ENCODE data around the gene TXNRD2. TPM values are rescaled to one million over a fixed set of nuclear protein-coding genes. Genes with fewer than 3 reads are reported as not detected.

Gene TXNRD2
- total RNA-seq, 2 donors from 2014 or later: 4.6 to 33.0 TPM

DNA sequence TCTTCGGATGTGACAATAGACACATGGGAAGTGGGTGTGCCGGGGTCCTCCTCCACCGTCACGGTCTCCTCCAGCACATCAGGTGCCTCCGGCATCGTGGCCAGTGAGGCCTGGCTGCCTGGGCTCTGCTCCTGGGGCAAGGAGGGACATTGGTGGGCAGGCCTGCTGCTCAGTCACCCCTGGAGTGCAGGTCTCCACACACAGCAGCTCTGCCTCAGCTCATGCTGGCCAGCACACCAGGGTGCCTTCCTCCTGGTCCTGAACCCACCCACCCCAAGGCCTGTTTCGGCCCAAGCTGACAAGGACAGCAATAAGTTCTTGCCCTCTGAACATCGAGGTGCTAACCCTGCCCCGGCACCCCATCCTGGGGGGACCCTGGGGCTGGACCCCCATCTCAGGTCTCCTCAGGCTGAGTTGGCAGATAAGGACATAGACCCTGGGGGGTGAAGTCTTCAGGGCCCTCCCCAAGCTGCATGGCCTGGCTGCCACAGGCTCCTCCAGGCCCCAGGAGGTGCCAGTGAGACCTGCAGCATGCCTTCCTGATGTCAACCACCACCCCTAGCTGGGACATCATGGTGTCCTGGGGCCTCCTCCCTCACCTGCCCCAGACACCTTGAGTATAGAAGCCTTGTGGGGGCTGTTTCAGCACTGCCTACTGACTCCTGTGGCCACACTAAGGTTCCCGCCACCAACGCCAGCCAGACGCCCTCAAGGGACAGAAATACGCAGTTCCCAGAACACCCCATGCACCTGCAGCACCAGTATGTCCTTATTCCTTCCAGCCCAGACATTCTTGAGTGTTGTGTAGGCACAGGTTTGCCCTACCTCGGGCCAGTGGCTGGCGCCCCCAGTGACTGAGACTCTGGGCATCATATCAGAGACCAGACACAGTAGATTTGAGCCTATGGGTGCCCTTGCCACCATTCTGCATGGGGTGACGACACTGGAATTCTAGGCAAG lies 40.6 kb upstream of the TXNRD2 start:
- H3K36me3 Mint-ChIP-seq: no peaks in the 10 kb centered on the region
- no peaks in the 10 kb centered on the region for H3K9me3 Mint-ChIP-seq
- DNase-seq (ENCODE audit: low spot score in 2 of 2) (no peak), ATAC-seq (no peak)
- H3K27ac Mint-ChIP-seq: no peak overlapping the region

DNA sequence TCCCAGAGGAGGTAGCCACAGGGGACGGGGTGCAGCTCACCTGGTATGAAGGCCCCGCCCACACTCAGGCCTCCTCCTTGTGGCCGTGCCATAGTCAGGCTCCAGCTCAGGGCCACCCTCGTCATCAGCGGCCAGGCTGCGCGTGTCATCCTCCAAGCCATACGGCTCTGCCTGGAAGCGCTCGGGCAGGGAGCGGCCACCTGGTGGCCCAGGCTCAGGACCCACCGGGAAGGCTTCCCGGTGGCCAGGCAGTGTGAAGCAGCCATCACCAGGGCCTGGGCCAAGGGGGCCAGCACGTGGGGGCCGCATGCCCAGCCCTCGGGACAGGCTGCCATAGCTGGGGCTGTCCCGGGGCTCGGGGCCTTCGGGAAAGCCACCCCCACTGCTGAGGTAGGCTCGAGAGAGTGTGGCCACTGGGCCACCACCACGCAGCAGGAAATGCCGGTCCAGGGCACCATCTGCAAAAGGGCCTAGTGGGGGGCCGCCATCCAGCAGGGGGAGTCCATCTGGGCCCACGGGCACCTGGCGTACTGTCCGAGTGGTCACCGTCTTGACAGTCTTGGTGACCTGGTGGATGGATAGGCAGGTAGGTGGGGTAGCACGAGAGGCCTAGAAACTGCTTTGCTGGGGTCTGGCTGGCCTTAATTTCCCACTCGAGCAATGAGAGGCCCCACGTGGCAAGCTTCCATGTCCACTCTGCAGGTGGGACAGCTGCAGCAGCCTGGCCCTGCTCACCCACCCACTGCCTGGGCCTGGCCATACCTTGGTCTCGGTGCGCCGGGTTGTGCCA lies 39.7 kb upstream of the TXNRD2 start:
- DNase-seq (ENCODE audit: low spot score in 2 of 2): no peak
- ATAC-seq: no peak
- no peak overlapping the region for H3K27ac Mint-ChIP-seq
- no peaks in the 10 kb centered on the region for H3K36me3 Mint-ChIP-seq
- no peaks in the 10 kb centered on the region for H3K9me3 Mint-ChIP-seq

- Mint-ChIP-seq H3K27ac (no peak overlapping the region), H3K36me3 (no peaks in the 10 kb centered on the region), H3K9me3 (no peaks in the 10 kb centered on the region)
- ATAC-seq (no peak), DNase-seq (ENCODE audit: low spot score in 2 of 2) (no peak)
These were observed 39.1 kb upstream of the TXNRD2 start for GRCh38 chr22:19980766-19981165.

DNA sequence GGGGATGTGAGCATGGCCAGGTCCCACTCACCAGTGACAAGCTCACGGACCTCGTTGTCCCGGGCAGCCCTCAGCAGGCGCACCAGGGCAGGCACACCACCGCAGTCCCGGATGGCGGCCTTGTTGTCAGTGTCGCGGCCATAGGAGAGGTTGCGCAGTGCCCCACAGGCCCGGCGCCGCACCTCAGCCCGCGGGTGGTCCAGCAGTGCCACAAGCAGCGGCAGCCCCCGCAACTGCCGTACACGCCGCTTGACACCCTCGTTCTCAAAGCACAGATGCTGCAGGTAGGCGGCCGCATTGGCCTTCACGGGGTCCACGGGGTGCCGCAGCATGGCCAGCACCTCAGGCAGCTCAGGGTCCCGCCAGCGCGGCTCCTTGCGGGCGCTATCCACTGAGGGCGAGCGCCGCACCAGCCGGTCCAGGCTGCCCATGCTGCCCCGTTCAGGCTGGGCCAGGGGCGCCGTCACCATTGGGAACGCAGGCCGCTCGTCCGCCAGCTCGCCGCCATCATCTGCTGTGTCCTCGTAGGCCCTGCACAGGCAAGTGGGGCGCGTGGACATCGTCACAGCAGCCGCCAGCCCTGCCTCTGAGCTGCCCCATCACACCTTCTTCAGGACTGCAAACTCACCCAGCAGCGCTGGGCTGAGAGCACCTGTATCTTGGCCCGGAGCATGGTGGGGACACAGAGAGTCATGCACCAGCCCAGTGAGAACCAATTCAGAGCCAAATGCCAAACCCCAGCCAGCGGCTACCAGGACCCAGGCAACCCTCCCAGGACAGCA lies 38.3 kb upstream of the TXNRD2 start:
- DNase-seq (ENCODE audit: low spot score in 2 of 2) (no peak), ATAC-seq (no peak)
- no peak overlapping the region for H3K27ac Mint-ChIP-seq
- no peaks in the 10 kb centered on the region for H3K9me3 Mint-ChIP-seq
- no peaks in the 10 kb centered on the region for H3K36me3 Mint-ChIP-seq

GRCh38 chr22:19978748-19979147 lies 37.1 kb upstream of the TXNRD2 start:
- Mint-ChIP-seq H3K9me3 (no peaks in the 10 kb centered on the region), H3K36me3 (no peaks in the 10 kb centered on the region)
- ATAC-seq: no peak

DNA sequence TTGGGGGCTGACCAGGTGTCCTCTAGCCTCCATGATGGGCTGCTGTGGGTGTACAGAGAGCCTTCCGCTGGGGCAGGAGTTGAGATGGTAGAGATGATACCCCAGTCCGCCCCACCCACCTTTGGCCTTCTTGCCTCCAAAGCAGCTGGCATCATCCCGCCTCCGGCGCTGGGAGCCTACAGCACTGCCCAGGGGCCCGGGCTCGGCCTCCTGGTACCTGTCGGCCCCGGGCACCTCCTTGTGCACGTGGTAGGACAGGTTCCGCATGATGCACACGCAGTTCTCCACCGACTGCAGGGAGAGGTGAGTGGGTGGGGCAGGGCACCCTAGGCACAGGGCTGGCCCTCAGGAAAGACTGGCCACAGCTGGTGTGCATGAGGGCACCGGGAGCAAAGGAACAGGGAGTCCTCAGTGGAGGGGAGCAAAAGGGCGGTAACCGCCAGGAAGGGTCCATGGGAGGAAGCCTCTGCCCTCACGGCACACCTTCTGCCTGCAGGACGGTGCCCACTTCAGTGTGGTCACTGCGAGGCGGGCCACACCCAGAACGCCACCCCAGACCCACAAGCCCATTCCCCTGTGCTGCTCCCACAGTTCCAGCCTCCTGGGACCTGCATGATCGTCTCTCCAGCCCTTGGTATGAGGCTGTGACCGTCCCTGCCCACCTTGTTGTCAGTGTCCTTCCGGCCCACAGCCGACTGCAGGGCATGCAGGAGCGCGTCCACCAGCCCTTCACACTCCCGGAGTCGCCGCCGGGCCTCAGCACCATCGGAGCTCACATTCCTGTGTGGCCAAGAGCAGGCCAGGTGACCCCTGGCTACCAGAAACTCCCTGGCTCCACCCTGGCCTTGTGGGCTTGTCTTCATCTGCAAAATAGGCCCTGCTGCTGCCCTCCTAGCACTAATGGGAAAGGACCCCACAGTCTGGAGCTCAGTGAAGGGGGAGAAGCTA lies 36.0 kb upstream of the TXNRD2 start:
- no peak for DNase-seq (ENCODE audit: low spot score in 2 of 2)
- Mint-ChIP-seq H3K36me3 (no peaks in the 10 kb centered on the region), H3K9me3 (no peaks in the 10 kb centered on the region), H3K27ac (no peak overlapping the region)
- no peak for ATAC-seq

More at GRCh38 chr22:19978748-19979147, 37.1 kb upstream of the TXNRD2 start:
- DNase-seq (ENCODE audit: low spot score in 2 of 2): no peak
- no peak overlapping the region for H3K27ac Mint-ChIP-seq

DNA sequence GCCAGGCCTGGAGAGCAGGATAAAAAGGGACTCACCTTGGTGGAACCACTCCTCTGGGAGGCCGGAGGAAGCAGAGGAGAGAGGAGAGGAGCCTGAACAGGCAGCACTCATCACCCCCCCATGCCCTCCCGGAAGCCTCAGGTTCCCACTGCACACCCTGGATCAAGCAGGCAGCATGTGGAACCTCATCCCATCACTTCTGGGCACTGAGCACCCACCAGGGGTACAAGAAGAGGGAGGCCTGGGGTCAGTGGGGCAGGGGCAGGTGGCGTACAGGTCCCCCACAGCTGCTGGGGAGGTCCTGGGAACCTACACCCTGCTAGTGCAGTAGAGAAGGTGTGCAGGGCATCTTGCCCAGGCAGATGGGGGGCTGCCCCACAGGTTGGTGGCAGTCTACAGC lies 35.1 kb upstream of the TXNRD2 start:
- no peak for ATAC-seq
- H3K36me3 Mint-ChIP-seq: no peaks in the 10 kb centered on the region
- no peak overlapping the region for H3K27ac Mint-ChIP-seq
- H3K9me3 Mint-ChIP-seq: no peaks in the 10 kb centered on the region
- no peak for DNase-seq (ENCODE audit: low spot score in 2 of 2)

DNA sequence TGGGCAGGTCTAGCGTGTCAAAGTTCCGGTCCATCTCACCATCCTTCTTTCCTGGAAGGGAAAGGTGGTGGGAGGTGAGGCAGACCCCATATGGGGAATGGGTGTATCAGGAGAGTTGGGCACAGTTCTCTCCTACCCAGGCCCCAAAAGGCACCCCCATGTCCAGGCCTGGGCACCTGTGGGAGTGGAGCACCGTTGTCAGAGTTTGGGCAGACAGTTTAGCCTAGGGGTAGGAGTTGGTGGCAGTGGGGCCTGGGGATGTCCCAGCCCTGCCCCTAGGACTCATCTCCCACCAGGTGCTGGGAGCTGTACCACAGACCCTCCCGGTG lies 34.1 kb upstream of the TXNRD2 start:
- ATAC-seq: no peak
- H3K9me3 Mint-ChIP-seq: no peaks in the 10 kb centered on the region

GRCh38 chr22:19974935-19975706 lies 33.5 kb upstream of the TXNRD2 start:
- DNase-seq (ENCODE audit: low spot score in 2 of 2) (no peak), ATAC-seq (no peak)
- H3K27ac Mint-ChIP-seq: peak overlapping the region; percentile 16 to 51
- H3K9me3 Mint-ChIP-seq: no peaks in the 10 kb centered on the region
- no peaks in the 10 kb centered on the region for H3K36me3 Mint-ChIP-seq

More for the DNA sequence above, 34.1 kb upstream of the TXNRD2 start:
- Mint-ChIP-seq H3K27ac (peak overlapping the region in 1 of 2 donors; percentile 16), H3K36me3 (no peaks in the 10 kb centered on the region)
- no peak for DNase-seq (ENCODE audit: low spot score in 2 of 2)

GRCh38 chr22:19974268-19974861 lies 32.7 kb upstream of the TXNRD2 start:
- DNase-seq (ENCODE audit: low spot score in 2 of 2) (no peak), ATAC-seq (peak in 1 of 2 donors; percentile 46)
- H3K27ac Mint-ChIP-seq: no peak overlapping the region
- H3K36me3 Mint-ChIP-seq: no peaks in the 10 kb centered on the region
- H3K9me3 Mint-ChIP-seq: no peaks in the 10 kb centered on the region

DNA sequence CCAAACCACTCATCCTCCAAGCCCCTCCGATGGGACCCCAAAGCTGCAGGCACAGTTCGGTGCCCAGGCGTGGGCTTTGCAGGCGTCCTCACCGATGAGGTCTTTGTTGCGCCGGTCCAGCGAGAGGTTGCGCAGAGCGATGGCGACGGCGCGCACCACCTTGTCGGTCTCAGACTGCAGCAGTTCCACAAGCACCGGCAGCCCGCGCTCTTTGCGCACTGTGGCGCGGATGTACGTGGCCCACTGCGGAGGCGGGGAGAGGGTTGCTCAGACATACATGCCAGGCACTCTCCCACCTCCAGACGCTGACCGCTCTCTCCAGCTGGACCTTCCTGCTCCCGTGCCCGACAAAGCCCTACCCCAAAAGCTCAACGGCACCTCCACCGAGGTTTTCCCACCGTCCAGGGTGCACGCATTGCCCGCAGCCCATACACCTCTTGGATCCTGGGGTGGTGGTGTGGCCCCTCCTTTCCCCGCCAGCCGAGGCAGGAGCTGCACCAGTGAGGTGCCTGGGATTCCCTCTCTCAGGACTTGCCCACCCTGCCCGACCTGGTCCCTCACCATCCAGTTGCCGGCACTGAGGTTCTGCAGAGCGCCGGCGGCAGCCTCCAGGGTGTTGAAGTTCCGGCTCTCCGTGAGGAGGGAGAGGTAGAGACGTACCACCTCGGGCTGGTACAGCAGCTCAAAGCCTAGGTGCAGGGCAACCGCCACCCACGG lies 32.1 kb upstream of the TXNRD2 start:
- H3K36me3 Mint-ChIP-seq: no peaks in the 10 kb centered on the region
- no peak overlapping the region for H3K27ac Mint-ChIP-seq
- DNase-seq (ENCODE audit: low spot score in 2 of 2): no peak

DNA sequence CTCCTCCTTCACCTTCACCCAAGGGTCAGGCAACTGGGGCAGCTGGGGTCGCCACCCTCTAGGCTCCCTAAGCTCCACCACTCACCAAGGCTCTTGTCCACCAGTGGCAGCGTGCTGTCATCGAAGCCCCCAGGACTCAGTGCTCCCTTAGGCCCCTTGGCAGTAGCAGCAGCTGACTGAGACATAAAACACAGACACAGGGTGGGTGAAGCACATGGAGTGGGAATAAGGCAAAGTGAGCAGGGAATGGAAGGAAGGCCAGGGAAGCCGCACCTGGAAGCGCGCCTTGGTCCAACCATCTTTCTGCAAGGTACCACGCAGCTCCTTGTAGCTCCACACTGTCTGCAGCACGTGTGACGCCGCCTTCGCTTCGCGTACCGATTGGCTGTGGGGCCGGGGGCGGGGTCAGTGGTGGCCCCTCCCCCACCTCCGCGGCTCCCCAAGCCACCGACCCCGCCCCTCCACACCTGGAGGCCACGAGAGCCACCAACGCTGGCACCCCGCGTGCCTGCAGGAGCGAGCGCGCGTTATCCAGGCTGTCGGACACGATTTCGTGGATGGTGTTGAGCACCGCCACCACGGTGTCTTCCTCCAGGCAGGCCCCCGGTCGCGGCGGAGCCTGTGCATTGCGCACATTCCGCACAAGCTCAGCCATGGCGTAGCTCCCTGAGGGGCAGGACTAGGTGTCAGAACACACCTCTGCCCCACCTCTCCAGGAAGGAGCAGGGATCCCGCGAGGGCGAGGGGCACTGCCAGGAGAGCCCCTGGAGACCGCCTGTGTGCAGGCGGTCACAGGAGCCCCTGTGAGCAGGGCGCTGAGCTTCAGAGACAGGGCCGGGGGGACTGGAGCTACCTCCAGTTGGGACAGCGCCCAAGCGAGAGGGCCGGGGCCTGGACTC lies 31.3 kb upstream of the TXNRD2 start:
- ATAC-seq (no peak), DNase-seq (ENCODE audit: low spot score in 2 of 2) (no peak)
- Mint-ChIP-seq H3K9me3 (no peaks in the 10 kb centered on the region), H3K36me3 (no peaks in the 10 kb centered on the region), H3K27ac (no peak overlapping the region)

More for the DNA sequence above, 32.1 kb upstream of the TXNRD2 start:
- no peaks in the 10 kb centered on the region for H3K9me3 Mint-ChIP-seq
- no peak for ATAC-seq

DNA sequence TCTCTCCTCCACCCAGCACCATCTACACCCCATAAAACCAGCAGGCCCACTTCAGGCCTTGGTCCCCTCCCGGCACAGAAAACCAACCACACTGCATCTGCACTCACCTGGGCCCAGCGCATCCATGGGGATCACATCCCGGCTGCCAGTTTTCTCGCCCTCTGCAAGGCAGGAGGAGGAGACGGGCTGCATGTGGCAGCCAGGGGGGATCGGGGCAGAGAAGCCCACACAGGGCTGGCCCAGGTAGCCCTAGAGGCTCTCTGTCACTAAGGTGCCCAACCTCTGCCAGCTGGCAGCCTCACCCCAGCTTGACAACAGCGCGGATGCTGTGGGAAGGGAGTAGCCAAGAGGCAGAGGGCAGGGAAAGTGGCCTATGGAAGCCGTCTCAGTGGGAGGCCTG lies 30.6 kb upstream of the TXNRD2 start:
- H3K36me3 Mint-ChIP-seq: no peaks in the 10 kb centered on the region
- DNase-seq (ENCODE audit: low spot score in 2 of 2) (no peak), ATAC-seq (no peak)
- no peaks in the 10 kb centered on the region for H3K9me3 Mint-ChIP-seq
- H3K27ac Mint-ChIP-seq: no peak overlapping the region
